HEK293 (cell line): ENCODE data around the gene EBF3.

ENCODE experiments used
- CTCF ChIP-seq: fragments of 450-650 bp; formaldehyde crosslinking; IDR thresholded peaks from 2 replicates; pipeline ENCODE4 v1.5.1; 2016; ENCODE audit warnings: missing biosample characterization, missing genetic modification characterization
- GLI2 ChIP-seq: fragments of 450-650 bp; formaldehyde crosslinking; IDR thresholded peaks from 2 replicates; pipeline ENCODE4; 2017; ENCODE audit warnings: missing biosample characterization, missing genetic modification characterization, low read depth, borderline replicate concordance
- MZF1 ChIP-seq: fragments of 450-650 bp; formaldehyde crosslinking; IDR thresholded peaks from 2 replicates; pipeline ENCODE4 v1.5.1; 2017; ENCODE audit warnings: missing biosample characterization, missing genetic modification characterization, borderline replicate concordance
- TCF7L2 ChIP-seq: IDR thresholded peaks from 2 replicates; pipeline ENCODE4 v1.6.1; 2011; ENCODE audit warnings: low read depth, mild to moderate bottlenecking, inconsistent platforms, low read length, moderate library complexity, borderline replicate concordance
- ZNF24 ChIP-seq: fragments of 450-650 bp; formaldehyde crosslinking; IDR thresholded peaks from 2 replicates; pipeline ENCODE4 v1.5.1; 2016; ENCODE audit warnings: missing biosample characterization, missing genetic modification characterization
- ZNF341 ChIP-seq: fragments of 450-650 bp; formaldehyde crosslinking; IDR thresholded peaks from 2 replicates; pipeline ENCODE4; 2016; ENCODE audit warnings: low read depth, missing biosample characterization, missing genetic modification characterization
- ZNF514 ChIP-seq: fragments of 450-650 bp; formaldehyde crosslinking; IDR thresholded peaks from 2 replicates; pipeline ENCODE4 v1.5.1; 2016; ENCODE audit warnings: missing biosample characterization, missing genetic modification characterization
- ZNF792 ChIP-seq: fragments of 450-650 bp; formaldehyde crosslinking; IDR thresholded peaks from 2 replicates; pipeline ENCODE4 v1.5.1; 2016; ENCODE audit warnings: missing biosample characterization, missing genetic modification characterization
- TF ChIP-seq, protein P1 (sequence below): fragments of 450-650 bp; formaldehyde crosslinking; IDR thresholded peaks from 2 replicates; pipeline ENCODE4 v1.5.1; 2016; ENCODE audit warnings: missing biosample characterization, missing genetic modification characterization
- TF ChIP-seq, protein P2 (sequence below): fragments of 450-650 bp; formaldehyde crosslinking; IDR thresholded peaks from 2 replicates; pipeline ENCODE4 v1.5.1; 2017; ENCODE audit warnings: missing biosample characterization, missing genetic modification characterization

DNA sequence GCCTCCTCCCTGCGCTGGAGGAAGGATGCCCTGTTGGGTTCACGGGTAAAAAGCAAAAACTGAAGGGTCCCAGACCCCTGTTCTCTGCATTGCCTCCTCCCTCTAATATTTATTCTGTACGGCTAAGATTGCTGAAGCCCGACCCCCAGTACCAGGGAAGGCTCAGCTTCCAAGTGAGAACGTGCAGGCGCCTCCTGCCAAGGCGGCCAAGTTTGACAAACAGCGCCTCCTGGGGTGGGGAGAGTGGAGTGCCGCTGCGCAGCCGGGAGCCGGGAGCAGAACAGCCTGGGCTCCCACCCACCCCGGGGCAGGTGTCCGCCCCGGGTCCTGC is 4.7 kb upstream of the EBF3 start:
- TF ChIP-seq TCF7L2 = no peak
- TF ChIP-seq MZF1 (tag by site-specific recombination) = no peak
- TF ChIP-seq CTCF (tag by site-specific recombination) = no peak
- TF ChIP-seq ZNF514 = no peak
- TF ChIP-seq, protein P1, sequence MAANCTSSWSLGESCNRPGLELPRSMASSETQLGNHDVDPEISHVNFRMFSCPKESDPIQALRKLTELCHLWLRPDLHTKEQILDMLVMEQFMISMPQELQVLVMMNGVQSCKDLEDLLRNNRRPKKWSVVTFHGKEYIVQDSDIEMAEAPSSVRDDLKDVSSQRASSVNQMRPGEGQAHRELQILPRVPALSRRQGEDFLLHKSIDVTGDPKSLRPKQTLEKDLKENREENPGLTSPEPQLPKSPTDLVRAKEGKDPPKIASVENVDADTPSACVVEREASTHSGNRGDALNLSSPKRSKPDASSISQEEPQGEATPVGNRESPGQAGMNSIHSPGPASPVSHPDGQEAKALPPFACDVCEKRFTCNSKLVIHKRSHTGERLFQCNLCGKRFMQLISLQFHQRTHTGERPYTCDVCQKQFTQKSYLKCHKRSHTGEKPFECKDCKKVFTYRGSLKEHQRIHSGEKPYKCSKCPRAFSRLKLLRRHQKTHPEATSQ (tag by site-specific recombination) = no peak
- TF ChIP-seq ZNF341 (tag by site-specific recombination) = no peak
- no peak for TF ChIP-seq GLI2 (tag by site-specific recombination)
- TF ChIP-seq, protein P2, sequence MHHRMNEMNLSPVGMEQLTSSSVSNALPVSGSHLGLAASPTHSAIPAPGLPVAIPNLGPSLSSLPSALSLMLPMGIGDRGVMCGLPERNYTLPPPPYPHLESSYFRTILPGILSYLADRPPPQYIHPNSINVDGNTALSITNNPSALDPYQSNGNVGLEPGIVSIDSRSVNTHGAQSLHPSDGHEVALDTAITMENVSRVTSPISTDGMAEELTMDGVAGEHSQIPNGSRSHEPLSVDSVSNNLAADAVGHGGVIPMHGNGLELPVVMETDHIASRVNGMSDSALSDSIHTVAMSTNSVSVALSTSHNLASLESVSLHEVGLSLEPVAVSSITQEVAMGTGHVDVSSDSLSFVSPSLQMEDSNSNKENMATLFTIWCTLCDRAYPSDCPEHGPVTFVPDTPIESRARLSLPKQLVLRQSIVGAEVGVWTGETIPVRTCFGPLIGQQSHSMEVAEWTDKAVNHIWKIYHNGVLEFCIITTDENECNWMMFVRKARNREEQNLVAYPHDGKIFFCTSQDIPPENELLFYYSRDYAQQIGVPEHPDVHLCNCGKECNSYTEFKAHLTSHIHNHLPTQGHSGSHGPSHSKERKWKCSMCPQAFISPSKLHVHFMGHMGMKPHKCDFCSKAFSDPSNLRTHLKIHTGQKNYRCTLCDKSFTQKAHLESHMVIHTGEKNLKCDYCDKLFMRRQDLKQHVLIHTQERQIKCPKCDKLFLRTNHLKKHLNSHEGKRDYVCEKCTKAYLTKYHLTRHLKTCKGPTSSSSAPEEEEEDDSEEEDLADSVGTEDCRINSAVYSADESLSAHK (tag by site-specific recombination) = no peak
- no peak for TF ChIP-seq ZNF792 (tag by site-specific recombination)
- TF ChIP-seq ZNF24 (tag by site-specific recombination) = no peak
